HFFc6 (cell line): ENCODE data around the gene PPP1R26. TPM values are rescaled to one million over a fixed set of nuclear protein-coding genes. Genes with fewer than 3 reads are reported as not detected.

ENCODE experiments used
- DNase-seq: peaks from one replicate; pipeline ENCODE4 v3.0.0-alpha.2; 2018
- H3K27ac Mint-ChIP-seq: 2 replicates; pipeline ENCODE4 v1.8.0; 2020; ENCODE audit warnings: mild to moderate bottlenecking, mixed read lengths
- H3K27me3 Mint-ChIP-seq: 2 replicates; pipeline ENCODE4 v1.8.0; 2021; ENCODE audit warnings: mild to moderate bottlenecking, moderate library complexity, mixed read lengths; ENCODE audit not compliant: insufficient read depth
- H3K36me3 Mint-ChIP-seq: 2 replicates; pipeline ENCODE4 v1.8.0; 2021; ENCODE audit warnings: low read depth, mixed read lengths
- H3K4me1 Mint-ChIP-seq: 2 replicates; pipeline ENCODE4 v1.8.0; 2020; ENCODE audit warnings: low read depth, mixed read lengths
- H3K4me3 Mint-ChIP-seq: 2 replicates; pipeline ENCODE4 v1.8.0; 2020; ENCODE audit warnings: mild to moderate bottlenecking, moderate library complexity, mixed read lengths
- H3K9me3 Mint-ChIP-seq: 2 replicates; pipeline ENCODE4 v1.8.0; 2020; ENCODE audit warnings: mild to moderate bottlenecking, mixed read lengths
- CTCF ChIP-seq: fragments of 200-600 bp; sonication (generic); IDR thresholded peaks from 2 replicates; pipeline ENCODE4 v1.5.0; 2021; ENCODE audit warnings: antibody characterized with exemption, mild to moderate bottlenecking
- total RNA-seq, 6 experiments: library from RNA; stranded (reverse); fragmentation: NEBNext Ultra II Directional; extraction: Animal tissue kit (Norgen Biotek cat#: 25700); gene quantifications; 2 replicates in 1 of 6; 3 replicates in 5 of 6; pipeline ENCODE4 v1.2.3, GENCODE V29; 2021

Gene PPP1R26
- total RNA-seq, 6 experiments from 2014 or later, result 10.6 to 14.9 (median 11.0) TPM

- peaks cover 1% of the 10 kb centered on the region; the same call in 1 of the 2 replicates for H3K27me3 Mint-ChIP-seq
- no peak overlapping the region for H3K4me3 Mint-ChIP-seq
- TF ChIP-seq CTCF, result no peak
- no peak for DNase-seq
- H3K36me3 Mint-ChIP-seq, result peaks cover 5% of the 10 kb centered on the region; the same call in 1 of the 2 replicates
- no peak overlapping the region for H3K27ac Mint-ChIP-seq
- H3K9me3 Mint-ChIP-seq, result no peaks in the 10 kb centered on the region
- no peaks in the 10 kb centered on the region for H3K4me1 Mint-ChIP-seq
These were observed 5.1 kb downstream of the PPP1R26 start for GRCh38 chr9:135484460-135485277.

GRCh38 chr9:135485385-135485784, 5.8 kb downstream of the PPP1R26 start:
- no peak overlapping the region for H3K27ac Mint-ChIP-seq
- peaks cover 1% of the 10 kb centered on the region; the same call in 1 of the 2 replicates for H3K27me3 Mint-ChIP-seq
- DNase-seq, result no peak
- H3K4me3 Mint-ChIP-seq, result no peak overlapping the region
- H3K9me3 Mint-ChIP-seq, result no peaks in the 10 kb centered on the region
- TF ChIP-seq CTCF, result no peak
- no peaks in the 10 kb centered on the region for H3K4me1 Mint-ChIP-seq
- H3K36me3 Mint-ChIP-seq, result peaks cover 5% of the 10 kb centered on the region; the same call in 1 of the 2 replicates

- Mint-ChIP-seq H3K27ac (no peak overlapping the region), H3K27me3 (peaks cover 1% of the 10 kb centered on the region; the same call in 1 of the 2 replicates), H3K36me3 (peaks cover 5% of the 10 kb centered on the region; the same call in 1 of the 2 replicates), H3K9me3 (no peaks in the 10 kb centered on the region), H3K4me1 (no peaks in the 10 kb centered on the region), H3K4me3 (no peak overlapping the region)
- DNase-seq, result no peak
- TF ChIP-seq CTCF, result no peak
These were observed 6.2 kb downstream of the PPP1R26 start for GRCh38 chr9:135485832-135486231.

- Mint-ChIP-seq H3K4me3 (no peak overlapping the region), H3K9me3 (no peaks in the 10 kb centered on the region), H3K4me1 (no peaks in the 10 kb centered on the region), H3K27ac (no peak overlapping the region), H3K27me3 (peaks cover 1% of the 10 kb centered on the region; the same call in 1 of the 2 replicates), H3K36me3 (peaks cover 5% of the 10 kb centered on the region; the same call in 1 of the 2 replicates)
- no peak for TF ChIP-seq CTCF
- DNase-seq, result no peak
These were observed 6.9 kb downstream of the PPP1R26 start for GRCh38 chr9:135486267-135487065.

- H3K27me3 Mint-ChIP-seq, result peaks cover 1% of the 10 kb centered on the region; the same call in 1 of the 2 replicates
- H3K9me3 Mint-ChIP-seq, result no peaks in the 10 kb centered on the region
- H3K4me3 Mint-ChIP-seq, result no peak overlapping the region
- no peak overlapping the region for H3K27ac Mint-ChIP-seq
- H3K4me1 Mint-ChIP-seq, result no peaks in the 10 kb centered on the region
- peaks cover 5% of the 10 kb centered on the region; the same call in 1 of the 2 replicates for H3K36me3 Mint-ChIP-seq
- DNase-seq, result no peak
- TF ChIP-seq CTCF, result no peak
These were observed 7.9 kb downstream of the PPP1R26 start for GRCh38 chr9:135487281-135488012.
